C4-2B (cell line): Measurements from ENCODE around the gene LAMA2.

Experiments used
- H3K27ac ChIP-seq: fragments of 450-650 bp; 2 replicates; pipeline ENCODE4 v1.5.1; 2017
- ZFX ChIP-seq: fragments of 450-650 bp; IDR thresholded peaks from 2 replicates; pipeline ENCODE4 v1.6.1; 2017
- TF ChIP-seq, protein P1 (sequence below): fragments of 450-650 bp; conservative IDR thresholded peaks from 2 replicates; pipeline ENCODE4 v1.5.1; 2017; ENCODE audit warnings: mild to moderate bottlenecking

Gene LAMA2

DNA sequence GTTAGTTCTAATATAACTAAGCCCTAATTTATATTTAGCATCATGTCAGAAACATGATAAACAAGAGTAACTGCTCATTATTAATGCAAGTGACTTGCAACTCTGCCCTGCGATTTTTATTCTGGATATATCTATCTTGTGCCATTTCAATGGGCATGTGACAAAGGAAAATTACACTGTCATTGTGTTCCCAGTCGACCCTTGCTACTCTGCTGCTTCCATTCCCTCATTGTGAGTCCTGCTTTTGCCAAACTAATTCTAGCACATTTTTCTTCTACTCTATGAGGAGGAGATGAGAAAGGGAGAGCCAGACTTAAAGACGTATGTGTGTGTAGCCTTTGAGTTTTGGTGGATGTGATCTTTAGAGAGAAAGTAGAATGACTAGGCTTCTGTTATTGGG lies 551.2 kb downstream of the LAMA2 start:
- H3K27ac ChIP-seq = no peak overlapping the region
- no peak for TF ChIP-seq ZFX

DNA sequence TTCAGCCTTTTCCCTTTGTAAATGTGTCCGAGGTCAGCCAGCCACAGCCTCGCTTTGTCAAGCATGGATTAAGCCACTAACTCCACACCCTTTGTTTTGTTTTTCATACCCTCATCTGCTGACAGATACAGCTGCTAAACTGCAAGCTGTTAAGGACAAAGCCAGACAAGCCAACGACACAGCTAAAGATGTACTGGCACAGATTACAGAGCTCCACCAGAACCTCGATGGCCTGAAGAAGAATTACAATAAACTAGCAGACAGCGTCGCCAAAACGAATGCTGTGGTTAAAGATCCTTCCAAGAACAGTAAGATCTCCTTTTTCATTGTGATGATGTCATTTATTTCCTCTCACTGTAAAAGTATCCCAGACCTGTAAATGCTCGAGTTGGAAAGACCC lies 557.8 kb downstream of the LAMA2 start:
- no peak overlapping the region for H3K27ac ChIP-seq
- TF ChIP-seq ZFX = no peak
- TF ChIP-seq, protein P1, sequence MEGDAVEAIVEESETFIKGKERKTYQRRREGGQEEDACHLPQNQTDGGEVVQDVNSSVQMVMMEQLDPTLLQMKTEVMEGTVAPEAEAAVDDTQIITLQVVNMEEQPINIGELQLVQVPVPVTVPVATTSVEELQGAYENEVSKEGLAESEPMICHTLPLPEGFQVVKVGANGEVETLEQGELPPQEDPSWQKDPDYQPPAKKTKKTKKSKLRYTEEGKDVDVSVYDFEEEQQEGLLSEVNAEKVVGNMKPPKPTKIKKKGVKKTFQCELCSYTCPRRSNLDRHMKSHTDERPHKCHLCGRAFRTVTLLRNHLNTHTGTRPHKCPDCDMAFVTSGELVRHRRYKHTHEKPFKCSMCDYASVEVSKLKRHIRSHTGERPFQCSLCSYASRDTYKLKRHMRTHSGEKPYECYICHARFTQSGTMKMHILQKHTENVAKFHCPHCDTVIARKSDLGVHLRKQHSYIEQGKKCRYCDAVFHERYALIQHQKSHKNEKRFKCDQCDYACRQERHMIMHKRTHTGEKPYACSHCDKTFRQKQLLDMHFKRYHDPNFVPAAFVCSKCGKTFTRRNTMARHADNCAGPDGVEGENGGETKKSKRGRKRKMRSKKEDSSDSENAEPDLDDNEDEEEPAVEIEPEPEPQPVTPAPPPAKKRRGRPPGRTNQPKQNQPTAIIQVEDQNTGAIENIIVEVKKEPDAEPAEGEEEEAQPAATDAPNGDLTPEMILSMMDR = peak; percentile 21

DNA sequence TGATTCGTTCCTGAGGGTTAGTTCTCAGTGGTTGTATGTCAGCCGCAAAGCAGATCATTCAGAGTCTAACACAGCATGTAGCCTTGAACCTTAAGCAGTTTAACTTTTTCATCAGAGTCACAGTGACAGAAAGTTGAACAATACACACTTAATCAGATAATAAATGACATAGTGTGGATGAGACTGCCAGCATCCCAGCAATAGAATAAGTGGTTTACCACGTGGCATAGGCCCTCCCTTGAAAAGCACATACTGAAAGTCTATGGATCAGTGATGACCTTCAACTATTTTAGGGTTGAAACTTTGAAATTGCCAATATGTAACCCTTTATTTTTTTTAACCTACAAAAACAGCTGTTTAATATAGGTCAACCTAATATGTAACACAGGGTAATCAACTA lies 561.7 kb downstream of the LAMA2 start:
- H3K27ac ChIP-seq = no peak overlapping the region
- no peak for TF ChIP-seq ZFX
- TF ChIP-seq, protein P1 = no peak

DNA sequence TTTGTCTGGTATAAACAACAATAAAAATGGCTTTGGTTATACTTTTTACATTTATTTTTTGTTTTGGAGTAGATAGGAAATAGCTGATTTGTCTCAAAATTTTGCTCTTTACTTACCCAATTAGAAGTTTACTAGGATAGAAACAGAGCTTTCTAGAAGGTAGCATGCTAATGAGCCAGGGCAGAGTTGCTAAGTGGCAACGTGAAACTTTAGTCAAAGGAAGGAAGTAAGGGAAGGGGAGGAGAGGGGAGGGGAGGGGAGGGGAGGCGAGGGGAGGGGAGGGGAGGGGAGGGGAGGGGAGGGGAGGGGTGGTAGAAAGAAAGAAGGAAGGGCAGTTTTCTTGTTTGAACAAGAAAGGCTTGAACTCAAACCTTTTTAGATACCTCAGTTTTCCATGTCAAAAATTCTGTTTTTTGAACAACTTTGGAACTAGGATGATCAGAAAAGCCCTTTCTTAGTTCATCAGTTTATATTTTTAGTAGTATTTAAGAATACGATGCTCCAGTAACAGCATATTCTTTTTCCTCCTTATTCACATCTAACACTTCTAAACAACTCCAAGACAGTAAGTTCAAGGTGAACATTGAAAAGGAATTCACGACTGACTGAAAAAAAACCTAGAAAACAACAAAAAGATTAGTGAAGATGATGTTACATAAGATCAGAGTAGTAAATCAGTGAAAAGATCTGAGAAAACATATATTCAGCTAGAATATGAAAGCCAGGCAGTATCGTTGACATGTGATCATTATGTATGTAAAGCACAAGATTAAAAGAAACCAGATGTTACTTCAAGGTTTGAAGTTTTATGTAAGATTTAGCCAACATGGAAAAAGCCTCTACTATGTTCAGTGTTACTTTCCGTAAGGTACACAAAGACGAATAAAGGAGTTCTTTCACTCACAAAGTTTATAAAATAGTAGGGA lies 563.6 kb downstream of the LAMA2 start:
- H3K27ac ChIP-seq = no peak overlapping the region

DNA sequence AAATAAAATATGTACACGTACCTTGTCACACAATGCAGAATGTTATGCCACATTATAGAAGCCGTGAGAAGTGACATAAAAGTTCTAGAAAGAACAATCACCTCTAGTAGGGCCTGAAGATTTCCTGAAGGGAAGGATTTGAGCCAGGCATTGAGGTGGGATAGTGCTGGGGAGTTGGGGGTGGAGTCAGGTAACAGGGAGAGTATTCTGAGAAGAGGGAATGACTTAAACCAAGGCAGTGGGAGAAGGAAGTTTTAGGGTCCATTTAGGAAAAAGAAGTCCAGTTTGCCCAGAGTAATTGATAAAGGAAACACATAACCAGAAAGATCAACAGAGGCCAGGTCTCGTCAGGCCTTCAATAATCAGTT lies 564.2 kb downstream of the LAMA2 start:
- TF ChIP-seq, protein P1 = no peak
- TF ChIP-seq ZFX = no peak
- H3K27ac ChIP-seq = no peak overlapping the region

More for the DNA sequence above, 563.6 kb downstream of the LAMA2 start:
- TF ChIP-seq, protein P1 = no peak
- no peak for TF ChIP-seq ZFX

DNA sequence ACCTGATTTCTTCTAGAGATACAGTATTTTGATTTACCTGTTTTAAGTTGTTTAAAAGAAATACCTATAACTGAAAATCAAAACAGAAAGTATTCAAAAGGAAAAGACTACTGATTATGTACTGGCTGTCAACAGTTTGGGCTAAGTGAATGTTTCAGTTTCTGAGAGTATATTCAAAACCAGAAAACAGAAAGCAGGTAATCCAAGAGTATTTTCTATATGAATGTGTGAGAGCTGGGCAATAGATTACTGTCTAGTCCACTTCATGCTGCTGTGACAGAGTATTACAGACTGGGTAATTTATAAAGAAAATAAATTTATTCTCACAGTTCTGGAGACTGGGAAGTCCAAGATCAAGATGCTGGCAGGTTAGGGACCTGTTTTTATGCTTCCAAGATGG lies 566.0 kb downstream of the LAMA2 start:
- H3K27ac ChIP-seq = no peak overlapping the region
- TF ChIP-seq, protein P1 = no peak
- TF ChIP-seq ZFX = no peak

DNA sequence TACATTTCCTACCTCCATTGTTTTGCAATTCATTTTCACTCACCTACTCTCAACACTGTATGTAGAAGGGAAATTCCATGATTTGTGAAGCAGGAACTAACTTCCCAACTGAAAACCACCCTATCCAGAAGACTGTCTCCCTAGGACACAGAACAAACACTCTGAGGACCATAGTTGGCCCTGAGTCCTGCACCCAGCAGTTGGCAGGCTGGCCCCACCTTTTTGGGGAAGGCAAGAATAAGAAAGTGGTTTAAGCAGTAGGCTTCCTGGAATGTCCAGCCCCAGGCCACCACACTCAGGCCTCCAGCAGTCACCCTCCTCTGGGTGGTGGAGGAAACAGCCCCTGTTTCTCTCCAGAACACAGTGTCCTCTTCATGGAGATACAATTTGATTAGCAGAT lies 568.2 kb downstream of the LAMA2 start:
- TF ChIP-seq, protein P1 = no peak
- no peak for TF ChIP-seq ZFX
- H3K27ac ChIP-seq = no peak overlapping the region

DNA sequence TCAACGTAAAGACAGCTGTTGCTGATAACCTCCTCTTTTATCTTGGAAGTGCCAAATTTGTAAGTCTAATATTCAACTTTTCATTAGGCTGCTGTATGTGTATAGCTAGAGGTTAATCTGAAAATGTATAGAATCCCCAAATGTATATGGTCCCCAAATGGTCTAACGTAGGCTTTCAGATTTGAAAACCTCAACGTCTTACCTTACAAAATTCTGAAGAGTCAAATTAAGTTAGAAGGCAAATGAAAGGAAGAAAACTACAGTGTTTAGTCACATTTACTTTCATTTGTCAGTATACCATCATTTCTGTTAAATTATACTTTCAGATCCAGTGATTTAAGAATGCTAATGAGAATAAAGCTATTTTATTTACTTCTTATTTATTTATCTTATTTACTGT lies 570.1 kb downstream of the LAMA2 start:
- TF ChIP-seq ZFX = no peak
- TF ChIP-seq, protein P1 = no peak
- no peak overlapping the region for H3K27ac ChIP-seq
